ENCODE results near the gene CBL. TPM values are rescaled to one million over a fixed set of nuclear protein-coding genes. Genes with fewer than 3 reads are reported as not detected.

CBL gene
- total RNA-seq, 4 donors from 2014 or later: 11.1 to 20.6 (median 15.9) TPM

GRCh38 chr11:119322921-119323531 lies 116.9 kb downstream of the CBL start:
- Histone ChIP-seq H3K4me1 (peaks cover 0 to 26% (median 6%) of the 10 kb centered on the region in 4 donors), H3K27ac (peak overlapping the region in 1 of 4 donors; percentile 81), H3K27me3 (no peaks in the 10 kb centered on the region), H3K9me3 (no peaks in the 10 kb centered on the region), H3K36me3 (no peaks in the 10 kb centered on the region), H3K4me3 (no peak overlapping the region)
- TF ChIP-seq CTCF (IDR thresholded peaks at IDR 0.05) (no peak), POLR2A (IDR thresholded peaks at IDR 0.05) (no peak)
- DNase-seq: peak in 1 of 3 donors; percentile 41

GRCh38 chr11:119323532-119324033 lies 117.4 kb downstream of the CBL start:
- Histone ChIP-seq H3K36me3 (no peaks in the 10 kb centered on the region), H3K9me3 (no peaks in the 10 kb centered on the region), H3K27ac (no peak overlapping the region), H3K27me3 (no peaks in the 10 kb centered on the region), H3K4me3 (no peak overlapping the region), H3K4me1 (peaks cover 0 to 22% (median 6%) of the 10 kb centered on the region in 4 donors)
- peak; percentile 71 to 84 (median 76) for TF ChIP-seq CTCF (IDR thresholded peaks at IDR 0.05)
- TF ChIP-seq POLR2A (IDR thresholded peaks at IDR 0.05): no peak
- peak; percentile 67 to 92 (median 85) for DNase-seq

GRCh38 chr11:119324189-119324588 lies 118.0 kb downstream of the CBL start:
- TF ChIP-seq POLR2A (IDR thresholded peaks at IDR 0.05) (no peak), CTCF (IDR thresholded peaks at IDR 0.05) (no peak)
- H3K27me3 ChIP-seq: no peaks in the 10 kb centered on the region
- H3K9me3 ChIP-seq: no peaks in the 10 kb centered on the region
- H3K4me3 ChIP-seq: no peak overlapping the region
- no peak for DNase-seq
- no peak overlapping the region for H3K27ac ChIP-seq
- peaks cover 0 to 22% (median 6%) of the 10 kb centered on the region in 4 donors for H3K4me1 ChIP-seq
- H3K36me3 ChIP-seq: no peaks in the 10 kb centered on the region

- DNase-seq: no peak
- Histone ChIP-seq H3K27ac (no peak overlapping the region), H3K36me3 (no peaks in the 10 kb centered on the region), H3K4me3 (no peak overlapping the region), H3K4me1 (peaks cover 0 to 4% (median 0%) of the 10 kb centered on the region in 4 donors), H3K27me3 (no peaks in the 10 kb centered on the region), H3K9me3 (no peaks in the 10 kb centered on the region)
- TF ChIP-seq POLR2A (IDR thresholded peaks at IDR 0.05) (no peak), CTCF (IDR thresholded peaks at IDR 0.05) (no peak)
These were observed 123.2 kb downstream of the CBL start for GRCh38 chr11:119329320-119329719.

GRCh38 chr11:119330237-119330636 lies 124.1 kb downstream of the CBL start:
- no peaks in the 10 kb centered on the region for H3K9me3 ChIP-seq
- DNase-seq: no peak

More at GRCh38 chr11:119330237-119330636, 124.1 kb downstream of the CBL start:
- H3K36me3 ChIP-seq: no peaks in the 10 kb centered on the region
- H3K27ac ChIP-seq: no peak overlapping the region
- peaks cover 0 to 10% (median 3%) of the 10 kb centered on the region in 4 donors for H3K4me1 ChIP-seq
- no peaks in the 10 kb centered on the region for H3K27me3 ChIP-seq
- no peak for TF ChIP-seq CTCF (IDR thresholded peaks at IDR 0.05)
- no peak for TF ChIP-seq POLR2A (IDR thresholded peaks at IDR 0.05)
- no peak overlapping the region for H3K4me3 ChIP-seq
